Thyroid gland (tissue), 4 donors: ENCODE measurements around the gene COX6A1.

Source experiments
- POLR2A ChIP-seq, 2 donors: fragments of 450-650 bp; IDR thresholded peaks; one replicate each; pipeline ENCODE4 v1.6.1; 2017; ENCODE audit warnings: antibody characterized with exemption in 2 of 2, mild to moderate bottlenecking in 2 of 2, moderate library complexity in 1 of 2
- TF ChIP-seq, protein P1 (sequence below), 6 experiments: fragments of 200-600 bp in 3 of 6; fragments of 450-650 bp in 3 of 6; sonication (generic) in 3 of 6; IDR thresholded peaks; one replicate each; pipeline ENCODE4 v1.5.1; 2016 to 2019; ENCODE audit warnings: antibody characterized with exemption in 6 of 6, mild to moderate bottlenecking in 2 of 6, inconsistent platforms in 1 of 6, moderate library complexity in 1 of 6

DNA sequence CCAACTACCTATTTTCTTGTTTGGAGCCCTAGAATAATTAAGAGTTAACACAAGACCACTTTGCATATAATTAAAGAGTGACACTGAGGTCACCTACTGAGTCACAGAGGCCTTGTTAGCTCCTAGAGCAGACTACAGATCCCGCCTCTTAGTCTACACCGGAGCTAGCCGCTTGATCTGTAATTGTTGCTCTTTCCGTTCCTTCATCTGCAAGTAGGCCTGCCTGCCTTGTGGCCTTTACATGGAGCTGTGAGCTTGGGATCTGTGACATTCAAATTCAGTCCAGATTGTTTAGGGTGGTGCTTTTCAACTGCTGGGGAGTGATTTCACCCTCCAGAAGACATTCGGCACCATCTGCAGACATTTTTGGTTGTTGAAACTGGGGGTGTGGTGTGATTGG, 52.4 kb downstream of the COX6A1 start:
- TF ChIP-seq, protein P1, sequence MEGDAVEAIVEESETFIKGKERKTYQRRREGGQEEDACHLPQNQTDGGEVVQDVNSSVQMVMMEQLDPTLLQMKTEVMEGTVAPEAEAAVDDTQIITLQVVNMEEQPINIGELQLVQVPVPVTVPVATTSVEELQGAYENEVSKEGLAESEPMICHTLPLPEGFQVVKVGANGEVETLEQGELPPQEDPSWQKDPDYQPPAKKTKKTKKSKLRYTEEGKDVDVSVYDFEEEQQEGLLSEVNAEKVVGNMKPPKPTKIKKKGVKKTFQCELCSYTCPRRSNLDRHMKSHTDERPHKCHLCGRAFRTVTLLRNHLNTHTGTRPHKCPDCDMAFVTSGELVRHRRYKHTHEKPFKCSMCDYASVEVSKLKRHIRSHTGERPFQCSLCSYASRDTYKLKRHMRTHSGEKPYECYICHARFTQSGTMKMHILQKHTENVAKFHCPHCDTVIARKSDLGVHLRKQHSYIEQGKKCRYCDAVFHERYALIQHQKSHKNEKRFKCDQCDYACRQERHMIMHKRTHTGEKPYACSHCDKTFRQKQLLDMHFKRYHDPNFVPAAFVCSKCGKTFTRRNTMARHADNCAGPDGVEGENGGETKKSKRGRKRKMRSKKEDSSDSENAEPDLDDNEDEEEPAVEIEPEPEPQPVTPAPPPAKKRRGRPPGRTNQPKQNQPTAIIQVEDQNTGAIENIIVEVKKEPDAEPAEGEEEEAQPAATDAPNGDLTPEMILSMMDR (IDR thresholded peaks at IDR 0.05): no peak
- no peak for TF ChIP-seq POLR2A (IDR thresholded peaks at IDR 0.05)
